OCI-LY3 (cell line): ENCODE results near the gene TOX3.

Source experiments
- CTCF ChIP-seq: fragments of 200-600, 300-600 bp; sonication (generic); IDR thresholded peaks from 2 replicates; pipeline ENCODE4 v1.5.1; 2014; ENCODE audit warnings: antibody characterized with exemption, low read length, low read depth
- EZH2phosphoT487 ChIP-seq: fragments of 200-600 bp; shearing (Covaris generic); IDR thresholded peaks from 2 replicates; pipeline ENCODE4 v1.6.1; 2018; ENCODE audit warnings: antibody characterized with exemption, mixed run types, low read depth

GRCh38 chr16:52469775-52470174 is 77.2 kb downstream of the TOX3 start:
- no peak for TF ChIP-seq CTCF
- no peak for TF ChIP-seq EZH2phosphoT487
